ENCODE results near the gene ACD.

DNA sequence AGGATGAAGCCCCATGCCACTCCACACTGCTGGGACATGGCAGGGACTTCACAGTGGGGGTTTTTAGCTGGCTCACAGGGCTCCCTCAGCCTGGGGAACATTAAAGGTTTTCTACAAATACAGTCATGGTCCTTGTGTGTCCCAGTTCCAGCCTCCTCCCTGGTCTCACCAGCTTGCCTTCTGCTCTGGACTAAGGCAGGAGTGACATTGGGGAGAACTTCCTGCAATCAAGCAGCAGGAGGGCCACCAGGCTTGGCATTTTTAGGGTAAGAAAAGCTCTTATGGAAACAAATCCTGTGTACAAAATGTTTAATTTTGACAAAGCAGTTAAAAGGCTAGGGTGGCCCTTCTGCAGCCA, 2.6 kb upstream of the ACD start:
- TF ChIP-seq, protein P1, sequence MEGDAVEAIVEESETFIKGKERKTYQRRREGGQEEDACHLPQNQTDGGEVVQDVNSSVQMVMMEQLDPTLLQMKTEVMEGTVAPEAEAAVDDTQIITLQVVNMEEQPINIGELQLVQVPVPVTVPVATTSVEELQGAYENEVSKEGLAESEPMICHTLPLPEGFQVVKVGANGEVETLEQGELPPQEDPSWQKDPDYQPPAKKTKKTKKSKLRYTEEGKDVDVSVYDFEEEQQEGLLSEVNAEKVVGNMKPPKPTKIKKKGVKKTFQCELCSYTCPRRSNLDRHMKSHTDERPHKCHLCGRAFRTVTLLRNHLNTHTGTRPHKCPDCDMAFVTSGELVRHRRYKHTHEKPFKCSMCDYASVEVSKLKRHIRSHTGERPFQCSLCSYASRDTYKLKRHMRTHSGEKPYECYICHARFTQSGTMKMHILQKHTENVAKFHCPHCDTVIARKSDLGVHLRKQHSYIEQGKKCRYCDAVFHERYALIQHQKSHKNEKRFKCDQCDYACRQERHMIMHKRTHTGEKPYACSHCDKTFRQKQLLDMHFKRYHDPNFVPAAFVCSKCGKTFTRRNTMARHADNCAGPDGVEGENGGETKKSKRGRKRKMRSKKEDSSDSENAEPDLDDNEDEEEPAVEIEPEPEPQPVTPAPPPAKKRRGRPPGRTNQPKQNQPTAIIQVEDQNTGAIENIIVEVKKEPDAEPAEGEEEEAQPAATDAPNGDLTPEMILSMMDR (tag by site-specific recombination; IDR thresholded peaks at IDR 0.05) = no peak
- TF ChIP-seq ZNF530 (tag by site-specific recombination; IDR thresholded peaks at IDR 0.05; ENCODE audit: low read depth) (no peak), ZNF629 (tag by site-specific recombination; IDR thresholded peaks at IDR 0.05) (no peak), ZBTB48 (tag by site-specific recombination; IDR thresholded peaks at IDR 0.05) (no peak), TCF7L2 (IDR thresholded peaks at IDR 0.05; ENCODE audit: borderline replicate concordance, low read depth, low read length) (no peak)
- TF ChIP-seq, protein P2, sequence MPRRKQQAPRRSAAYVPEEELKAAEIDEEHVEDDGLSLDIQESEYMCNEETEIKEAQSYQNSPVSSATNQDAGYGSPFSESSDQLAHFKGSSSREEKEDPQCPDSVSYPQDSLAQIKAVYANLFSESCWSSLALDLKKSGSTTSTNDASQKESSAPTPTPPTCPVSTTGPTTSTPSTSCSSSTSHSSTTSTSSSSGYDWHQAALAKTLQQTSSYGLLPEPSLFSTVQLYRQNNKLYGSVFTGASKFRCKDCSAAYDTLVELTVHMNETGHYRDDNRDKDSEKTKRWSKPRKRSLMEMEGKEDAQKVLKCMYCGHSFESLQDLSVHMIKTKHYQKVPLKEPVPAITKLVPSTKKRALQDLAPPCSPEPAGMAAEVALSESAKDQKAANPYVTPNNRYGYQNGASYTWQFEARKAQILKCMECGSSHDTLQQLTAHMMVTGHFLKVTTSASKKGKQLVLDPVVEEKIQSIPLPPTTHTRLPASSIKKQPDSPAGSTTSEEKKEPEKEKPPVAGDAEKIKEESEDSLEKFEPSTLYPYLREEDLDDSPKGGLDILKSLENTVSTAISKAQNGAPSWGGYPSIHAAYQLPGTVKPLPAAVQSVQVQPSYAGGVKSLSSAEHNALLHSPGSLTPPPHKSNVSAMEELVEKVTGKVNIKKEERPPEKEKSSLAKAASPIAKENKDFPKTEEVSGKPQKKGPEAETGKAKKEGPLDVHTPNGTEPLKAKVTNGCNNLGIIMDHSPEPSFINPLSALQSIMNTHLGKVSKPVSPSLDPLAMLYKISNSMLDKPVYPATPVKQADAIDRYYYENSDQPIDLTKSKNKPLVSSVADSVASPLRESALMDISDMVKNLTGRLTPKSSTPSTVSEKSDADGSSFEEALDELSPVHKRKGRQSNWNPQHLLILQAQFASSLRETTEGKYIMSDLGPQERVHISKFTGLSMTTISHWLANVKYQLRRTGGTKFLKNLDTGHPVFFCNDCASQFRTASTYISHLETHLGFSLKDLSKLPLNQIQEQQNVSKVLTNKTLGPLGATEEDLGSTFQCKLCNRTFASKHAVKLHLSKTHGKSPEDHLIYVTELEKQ (tag by site-specific recombination; IDR thresholded peaks at IDR 0.05; ENCODE audit: borderline replicate concordance) = no peak
- TF ChIP-seq, protein P3, sequence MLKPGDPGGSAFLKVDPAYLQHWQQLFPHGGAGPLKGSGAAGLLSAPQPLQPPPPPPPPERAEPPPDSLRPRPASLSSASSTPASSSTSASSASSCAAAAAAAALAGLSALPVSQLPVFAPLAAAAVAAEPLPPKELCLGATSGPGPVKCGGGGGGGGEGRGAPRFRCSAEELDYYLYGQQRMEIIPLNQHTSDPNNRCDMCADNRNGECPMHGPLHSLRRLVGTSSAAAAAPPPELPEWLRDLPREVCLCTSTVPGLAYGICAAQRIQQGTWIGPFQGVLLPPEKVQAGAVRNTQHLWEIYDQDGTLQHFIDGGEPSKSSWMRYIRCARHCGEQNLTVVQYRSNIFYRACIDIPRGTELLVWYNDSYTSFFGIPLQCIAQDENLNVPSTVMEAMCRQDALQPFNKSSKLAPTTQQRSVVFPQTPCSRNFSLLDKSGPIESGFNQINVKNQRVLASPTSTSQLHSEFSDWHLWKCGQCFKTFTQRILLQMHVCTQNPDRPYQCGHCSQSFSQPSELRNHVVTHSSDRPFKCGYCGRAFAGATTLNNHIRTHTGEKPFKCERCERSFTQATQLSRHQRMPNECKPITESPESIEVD (tag by site-specific recombination; IDR thresholded peaks at IDR 0.05) = no peak
- TF ChIP-seq, protein P4, sequence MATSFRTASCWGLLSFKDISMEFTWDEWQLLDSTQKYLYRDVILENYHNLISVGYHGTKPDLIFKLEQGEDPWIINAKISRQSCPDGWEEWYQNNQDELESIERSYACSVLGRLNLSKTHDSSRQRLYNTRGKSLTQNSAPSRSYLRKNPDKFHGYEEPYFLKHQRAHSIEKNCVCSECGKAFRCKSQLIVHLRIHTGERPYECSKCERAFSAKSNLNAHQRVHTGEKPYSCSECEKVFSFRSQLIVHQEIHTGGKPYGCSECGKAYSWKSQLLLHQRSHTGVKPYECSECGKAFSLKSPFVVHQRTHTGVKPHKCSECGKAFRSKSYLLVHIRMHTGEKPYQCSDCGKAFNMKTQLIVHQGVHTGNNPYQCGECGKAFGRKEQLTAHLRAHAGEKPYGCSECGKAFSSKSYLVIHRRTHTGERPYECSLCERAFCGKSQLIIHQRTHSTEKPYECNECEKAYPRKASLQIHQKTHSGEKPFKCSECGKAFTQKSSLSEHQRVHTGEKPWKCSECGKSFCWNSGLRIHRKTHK (tag by site-specific recombination; IDR thresholded peaks at IDR 0.05) = no peak

Data from HEK293 (cell line).